K562 (cell line): ENCODE results near the gene STAT4. TPM values are rescaled to one million over a fixed set of nuclear protein-coding genes. Genes with fewer than 3 reads are reported as not detected.
"Not testable (repeated sequence)": the region's sequence is repeated elsewhere in the genome, so short reads cannot be mapped to it uniquely, and the experiment has no call there.

Experiments used
- ATAC-seq: fragments of 200-7000 bp; cut with Tn5 transposase; 3 replicates; pipeline ENCODE4 v1.9.1; 2020; ENCODE audit warnings: moderate library complexity
- BruUV-seq: library from RNA; stranded (reverse); fragments of 400-500 nt; replicated peaks from 2 replicates; lab custom pipeline; 2021; lab: Mats Ljungman, UMichigan
- CTCF ChIA-PET: fragments of 300-600 bp; formaldehyde crosslinking; extraction: SDS; loops from one replicate; lab custom pipeline; 2021; ENCODE audit warnings: low intra/inter-chr PET ratio; lab: Yijun Ruan, JAX
- POLR2A ChIA-PET: fragments of 300-600, 350-650 bp; sonication (Branson Sonifier 250); formaldehyde crosslinking; extraction: SDS; loops from one replicate; lab custom pipeline; 2021; ENCODE audit warnings: antibody characterized with exemption, inconsistent platforms; lab: Yijun Ruan, JAX
- DNase-seq, 4 experiments: peaks; one replicate each; pipeline versions ENCODE4 v3.0.0 to v3.0.0-alpha.2; 2011 to 2018; ENCODE audit warnings: low spot score in 3 of 4, mixed read lengths in 3 of 4; ENCODE audit errors: extremely low read depth in 1 of 4
- FAIRE-seq: peaks from 2 replicates; lab custom pipeline; 2011; peaks lifted over from hg19 to GRCh38; lab: Jason Lieb, UNC
- H2AFZ ChIP-seq: 2 replicates; pipeline ENCODE4 v1.6.0; 2011; ENCODE audit warnings: low read depth, low read length, control low read depth, inconsistent platforms
- H3K27ac ChIP-seq: fragments of 200-600 bp; 3 replicates; pipeline ENCODE4 v1.8.0; 2011; ENCODE audit warnings: low read depth, mild to moderate bottlenecking, control low read depth, inconsistent platforms, low read length, moderate library complexity, mixed read lengths; ENCODE audit errors: extremely low read depth
- H3K27me3 ChIP-seq, 2 experiments: fragments of 300-600 bp in 1 of 2; 2 replicates in 1 of 2; 3 replicates in 1 of 2; pipeline versions ENCODE4 v1.6.0 to v1.8.0; 2011; ENCODE audit warnings: inconsistent platforms in 2 of 2, low read length in 2 of 2, mild to moderate bottlenecking in 1 of 2, mixed read lengths in 1 of 2, moderate library complexity in 1 of 2; ENCODE audit not compliant: control insufficient read depth in 2 of 2, insufficient read depth in 2 of 2
- H3K36me3 ChIP-seq: fragments of 300-600 bp; 3 replicates; pipeline ENCODE4 v1.8.0; 2011; ENCODE audit warnings: mild to moderate bottlenecking, low read length, inconsistent platforms; ENCODE audit not compliant: control insufficient read depth, insufficient read depth
- H3K4me1 ChIP-seq, 2 experiments: fragments of 200-600 bp in 1 of 2; replicated peaks in 1 of 2; 2 replicates in 1 of 2; 3 replicates in 1 of 2; pipeline versions ENCODE4 v1.5.1 to v1.8.0; 2011; ENCODE audit warnings: inconsistent platforms in 2 of 2, low read length in 2 of 2, mild to moderate bottlenecking in 1 of 2, mixed read lengths in 1 of 2, moderate library complexity in 1 of 2; ENCODE audit not compliant: control insufficient read depth in 2 of 2, insufficient read depth in 2 of 2
- H3K4me2 ChIP-seq: 2 replicates; pipeline ENCODE4 v1.6.1; 2011; ENCODE audit warnings: low read length, control low read depth, inconsistent platforms, mixed read lengths; ENCODE audit not compliant: insufficient read depth
- H3K4me3 ChIP-seq: fragments of 200-600 bp; sonication (generic), shearing (Covaris generic); 2 replicates; pipeline ENCODE4 v1.5.1; 2016; ENCODE audit warnings: control low read depth, inconsistent platforms
- H3K79me2 ChIP-seq: fragments of 200-600 bp; 3 replicates; pipeline ENCODE4 v1.8.0; 2011; ENCODE audit warnings: low read length, inconsistent platforms; ENCODE audit not compliant: control insufficient read depth, insufficient read depth
- H3K9ac ChIP-seq, 2 experiments: 2 replicates each; pipeline versions ENCODE4 v1.6.0 to v1.6.1; 2011; ENCODE audit warnings: low read depth in 2 of 2, low read length in 2 of 2, control low read depth in 1 of 2, inconsistent platforms in 1 of 2, mild to moderate bottlenecking in 1 of 2, mixed read lengths in 1 of 2; ENCODE audit not compliant: insufficient read depth in 1 of 2
- H3K9me1 ChIP-seq: one replicate; pipeline ENCODE4 v1.6.0; 2011; ENCODE audit warnings: inconsistent platforms, mild to moderate bottlenecking, low read length, moderate library complexity; ENCODE audit not compliant: control insufficient read depth, insufficient read depth
- H3K9me3 ChIP-seq: replicated peaks from 2 replicates; pipeline ENCODE4 v1.5.1; 2011; ENCODE audit warnings: low read depth, low read length, inconsistent platforms; ENCODE audit not compliant: control insufficient read depth, insufficient read depth
- H4K20me1 ChIP-seq: replicated peaks from 2 replicates; pipeline ENCODE4 v1.6.1; 2011; ENCODE audit warnings: low read length, inconsistent platforms, mixed read lengths; ENCODE audit not compliant: control insufficient read depth, insufficient read depth
- POU5F1 ChIP-seq: fragments of 150-350 bp; IDR thresholded peaks from 2 replicates; pipeline ENCODE4 v1.6.1; 2014; ENCODE audit warnings: borderline replicate concordance, low read length, low read depth, mild to moderate bottlenecking; ENCODE audit not compliant: partially characterized antibody
- RAD21 ChIP-seq, 2 experiments: fragments of 250-450 bp in 1 of 2; fragments of 450-650 bp in 1 of 2; sonication (Bioruptor Pico) in 1 of 2; formaldehyde crosslinking in 1 of 2; IDR thresholded peaks in 1 of 2; conservative IDR thresholded peaks in 1 of 2; 2 replicates each; pipeline versions ENCODE4 v1.4.0 to v1.8.0; 2020 to 2022; ENCODE audit warnings: mild to moderate bottlenecking in 2 of 2, moderate library complexity in 1 of 2
- WGBS: fragments of 100-300 bp; shearing (Covaris generic); methylation state at CpG from one replicate; pipeline ENCODE4 v1.1.6; 2016; ENCODE audit warnings: low coverage, mixed read lengths; ENCODE audit not compliant: insufficient coverage; ENCODE audit errors: missing lambda C conversion rate; 5-methylcytosine and 5-hydroxymethylcytosine counted together
- in situ Hi-C: fragments of 300-500 bp; cut with MboI; formaldehyde crosslinking; loops from 4 replicates; pipeline ENCODE4 v1.15.0; 2018; ENCODE audit warnings: inconsistent platforms, mixed read lengths
- intact Hi-C: fragments of 100-400 bp; cut with micrococcal nuclease; formaldehyde crosslinking; loops from 2 replicates; pipeline ENCODE4 v1.14.2; 2022
- polyA plus RNA-seq, 8 experiments: library from polyadenylated mRNA; depleted of rRNA in 4 of 8; stranded (reverse) in 5 of 8; unstranded in 3 of 8; fragments of >200 nt; fragmentation: Nextera tagmentation in 2 of 8; fragmentation: Illumina TruSeq in 1 of 8; extraction: Ambion mirVana in 2 of 8; extraction: Trizol in 1 of 8; gene quantifications; 2 replicates each; pipeline versions ENCODE4 v1.2.1 to v1.2.3, GENCODE V29; 2011 to 2014; ENCODE audit warnings: inconsistent platforms in 1 of 8, missing spikeins in 1 of 8
- total RNA-seq, 7 experiments: library from RNA; depleted of rRNA in 6 of 7; stranded (reverse); fragments of >200 nt in 6 of 7; fragmentation: Illumina TruSeq in 2 of 7; extraction: Trizol in 2 of 7; gene quantifications; 2 replicates each; pipeline versions ENCODE4 v1.2.1 to v1.2.3, GENCODE V29; 2011 to 2021; ENCODE audit warnings: low replicate concordance in 1 of 7
- TF ChIP-seq, protein P1 (sequence below), 2 experiments: fragments of 450-650 bp; formaldehyde crosslinking in 1 of 2; IDR thresholded peaks; 2 replicates each; pipeline versions ENCODE4 v1.4.0 to v1.6.1; 2014 to 2020; ENCODE audit warnings: mild to moderate bottlenecking in 2 of 2, borderline replicate concordance in 1 of 2, low read depth in 1 of 2
- TF ChIP-seq, protein P2 (sequence below), 3 experiments: IDR thresholded peaks in 2 of 3; conservative IDR thresholded peaks in 1 of 3; 2 replicates each; pipeline ENCODE4 v1.5.1; 2011 to 2012; ENCODE audit warnings: low read length in 3 of 3, mild to moderate bottlenecking in 3 of 3, control low read depth in 2 of 3, improper control_type of control experiment in 1 of 3, inconsistent platforms in 1 of 3, low read depth in 1 of 3, mixed read lengths in 1 of 3, moderate library complexity in 1 of 3; ENCODE audit not compliant: insufficient read depth in 2 of 3

The STAT4 gene
- total and polyA plus RNA-seq, 9 of the 15 experiments (the other 6 are each of a cell fraction or from before 2014, with no cell fraction given), result 0.01 to 0.06 (median 0.03) TPM; not detected in 6

DNA sequence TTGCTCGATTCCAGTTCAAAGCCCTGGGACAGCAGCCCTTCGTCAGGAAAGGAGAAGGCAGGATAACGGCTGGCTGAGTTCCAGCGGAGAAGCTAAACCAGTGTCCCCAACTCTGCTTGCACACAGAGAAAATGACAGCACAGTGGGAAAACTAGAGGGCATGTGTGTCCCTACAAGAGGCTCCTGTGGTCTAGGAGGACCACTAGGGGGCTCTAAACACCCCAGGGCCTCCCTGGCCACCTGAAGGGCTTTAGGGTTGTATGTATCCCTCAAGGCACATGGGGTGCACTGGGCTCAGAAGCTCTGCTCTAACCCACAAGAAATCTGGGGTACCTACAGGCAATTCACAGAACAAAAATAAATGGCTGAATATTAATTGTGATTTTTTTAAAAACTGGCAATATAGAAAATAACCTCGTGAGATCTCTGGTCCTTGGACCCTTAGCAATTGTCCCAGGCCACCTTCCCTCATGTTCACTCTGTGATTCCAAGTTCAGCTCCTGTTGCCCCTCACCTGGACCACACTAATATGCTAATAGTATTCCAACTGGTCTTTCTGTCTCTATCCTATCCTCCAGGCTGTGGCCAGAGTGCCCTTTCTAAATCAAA is 154.4 kb downstream of the STAT4 start (continued):
- TF ChIP-seq, protein P1, sequence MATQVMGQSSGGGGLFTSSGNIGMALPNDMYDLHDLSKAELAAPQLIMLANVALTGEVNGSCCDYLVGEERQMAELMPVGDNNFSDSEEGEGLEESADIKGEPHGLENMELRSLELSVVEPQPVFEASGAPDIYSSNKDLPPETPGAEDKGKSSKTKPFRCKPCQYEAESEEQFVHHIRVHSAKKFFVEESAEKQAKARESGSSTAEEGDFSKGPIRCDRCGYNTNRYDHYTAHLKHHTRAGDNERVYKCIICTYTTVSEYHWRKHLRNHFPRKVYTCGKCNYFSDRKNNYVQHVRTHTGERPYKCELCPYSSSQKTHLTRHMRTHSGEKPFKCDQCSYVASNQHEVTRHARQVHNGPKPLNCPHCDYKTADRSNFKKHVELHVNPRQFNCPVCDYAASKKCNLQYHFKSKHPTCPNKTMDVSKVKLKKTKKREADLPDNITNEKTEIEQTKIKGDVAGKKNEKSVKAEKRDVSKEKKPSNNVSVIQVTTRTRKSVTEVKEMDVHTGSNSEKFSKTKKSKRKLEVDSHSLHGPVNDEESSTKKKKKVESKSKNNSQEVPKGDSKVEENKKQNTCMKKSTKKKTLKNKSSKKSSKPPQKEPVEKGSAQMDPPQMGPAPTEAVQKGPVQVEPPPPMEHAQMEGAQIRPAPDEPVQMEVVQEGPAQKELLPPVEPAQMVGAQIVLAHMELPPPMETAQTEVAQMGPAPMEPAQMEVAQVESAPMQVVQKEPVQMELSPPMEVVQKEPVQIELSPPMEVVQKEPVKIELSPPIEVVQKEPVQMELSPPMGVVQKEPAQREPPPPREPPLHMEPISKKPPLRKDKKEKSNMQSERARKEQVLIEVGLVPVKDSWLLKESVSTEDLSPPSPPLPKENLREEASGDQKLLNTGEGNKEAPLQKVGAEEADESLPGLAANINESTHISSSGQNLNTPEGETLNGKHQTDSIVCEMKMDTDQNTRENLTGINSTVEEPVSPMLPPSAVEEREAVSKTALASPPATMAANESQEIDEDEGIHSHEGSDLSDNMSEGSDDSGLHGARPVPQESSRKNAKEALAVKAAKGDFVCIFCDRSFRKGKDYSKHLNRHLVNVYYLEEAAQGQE (IDR thresholded peaks at IDR 0.05; ENCODE audit: borderline replicate concordance), result peak; percentile 24; the same call in 1 of the 2 replicates
- TF ChIP-seq, protein P1 (CRISPR knock-in tag; IDR thresholded peaks at IDR 0.05; ENCODE audit: low read depth), result no peak
- no peak for TF ChIP-seq POU5F1
- TF ChIP-seq, protein P2, sequence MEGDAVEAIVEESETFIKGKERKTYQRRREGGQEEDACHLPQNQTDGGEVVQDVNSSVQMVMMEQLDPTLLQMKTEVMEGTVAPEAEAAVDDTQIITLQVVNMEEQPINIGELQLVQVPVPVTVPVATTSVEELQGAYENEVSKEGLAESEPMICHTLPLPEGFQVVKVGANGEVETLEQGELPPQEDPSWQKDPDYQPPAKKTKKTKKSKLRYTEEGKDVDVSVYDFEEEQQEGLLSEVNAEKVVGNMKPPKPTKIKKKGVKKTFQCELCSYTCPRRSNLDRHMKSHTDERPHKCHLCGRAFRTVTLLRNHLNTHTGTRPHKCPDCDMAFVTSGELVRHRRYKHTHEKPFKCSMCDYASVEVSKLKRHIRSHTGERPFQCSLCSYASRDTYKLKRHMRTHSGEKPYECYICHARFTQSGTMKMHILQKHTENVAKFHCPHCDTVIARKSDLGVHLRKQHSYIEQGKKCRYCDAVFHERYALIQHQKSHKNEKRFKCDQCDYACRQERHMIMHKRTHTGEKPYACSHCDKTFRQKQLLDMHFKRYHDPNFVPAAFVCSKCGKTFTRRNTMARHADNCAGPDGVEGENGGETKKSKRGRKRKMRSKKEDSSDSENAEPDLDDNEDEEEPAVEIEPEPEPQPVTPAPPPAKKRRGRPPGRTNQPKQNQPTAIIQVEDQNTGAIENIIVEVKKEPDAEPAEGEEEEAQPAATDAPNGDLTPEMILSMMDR (IDR thresholded peaks at IDR 0.05 in 2 of 3, conservative IDR thresholded peaks at IDR 0.05 in 1 of 3; ENCODE audit: insufficient read depth in 2 of 3, low read depth in 1 of 3, low read length in 3 of 3), result peak; percentile 73 to 97 (median 82)
- TF ChIP-seq RAD21 (CRISPR knock-in tag; conservative IDR thresholded peaks at IDR 0.05 in 1 of 2, IDR thresholded peaks at IDR 0.05 in 1 of 2), result peak; percentile 22 to 62; a peak in 2 of 4 replicates

DNA sequence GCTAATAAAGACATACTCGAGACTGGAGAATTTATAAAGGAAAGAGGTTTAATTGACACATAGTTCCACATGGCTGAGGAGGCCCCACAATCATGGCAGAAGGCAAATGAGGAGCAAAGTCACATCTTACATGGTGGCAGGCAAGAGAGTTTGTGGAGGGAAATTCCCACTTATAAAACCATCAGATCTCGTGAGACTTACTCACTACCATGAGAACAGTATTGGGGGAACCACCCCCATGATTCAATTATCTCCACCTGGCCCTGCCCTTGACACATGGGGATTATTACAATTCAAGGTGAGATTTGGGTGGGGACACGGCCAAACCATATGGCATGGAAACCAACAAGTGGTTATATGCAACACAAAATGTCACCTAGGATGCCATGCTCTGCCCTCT is 155.5 kb downstream of the STAT4 start:
- H4K20me1 ChIP-seq, H2AFZ ChIP-seq, H3K27me3 ChIP-seq, H3K79me2 ChIP-seq, ATAC-seq, BruUV-seq, H3K4me3 ChIP-seq, H3K9me1 ChIP-seq, CTCF ChIA-PET, FAIRE-seq, intact Hi-C loops, in situ Hi-C loops, DNase-seq, POLR2A ChIA-PET, H3K27ac ChIP-seq, H3K4me1 ChIP-seq, H3K9me3 ChIP-seq, H3K4me2 ChIP-seq, H3K9ac ChIP-seq: not testable (repeated sequence)
- H3K36me3 ChIP-seq, result peaks cover 88% of the 10 kb centered on the region
- 84% methylated on average over 3 of the region's 3 CpGs for WGBS
